Measurements from ENCODE around the gene RPN2.
A peak's percentile ranks its signal among the peaks of the same experiment; 100 is the strongest.

Gene RPN2

DNA sequence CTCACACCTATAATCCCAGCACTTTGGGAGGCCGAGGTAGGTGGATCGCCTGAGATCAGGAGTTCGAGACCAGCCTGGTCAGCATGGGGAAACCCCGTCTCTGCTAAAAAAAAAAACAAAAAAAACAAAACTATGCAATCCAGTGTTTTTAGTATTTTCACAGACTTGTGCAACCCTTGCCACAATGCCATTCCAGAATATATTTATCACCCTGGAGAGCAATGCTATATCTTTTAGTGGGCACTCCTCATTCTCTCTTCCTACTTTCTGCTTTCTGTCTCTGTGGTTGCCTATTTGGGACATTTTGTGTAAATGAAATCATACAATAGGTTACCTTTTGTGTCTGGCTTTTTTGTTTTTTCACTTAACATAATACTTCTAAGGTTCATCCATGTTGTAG, 39.3 kb downstream of the RPN2 start:
- DNase-seq (ENCODE audit: insufficient read length, low spot score) (no peak), FAIRE-seq (no peak)
- no peak for TF ChIP-seq POLR2A (IDR thresholded peaks at IDR 0.05; ENCODE audit: low read depth, low read length)

DNA sequence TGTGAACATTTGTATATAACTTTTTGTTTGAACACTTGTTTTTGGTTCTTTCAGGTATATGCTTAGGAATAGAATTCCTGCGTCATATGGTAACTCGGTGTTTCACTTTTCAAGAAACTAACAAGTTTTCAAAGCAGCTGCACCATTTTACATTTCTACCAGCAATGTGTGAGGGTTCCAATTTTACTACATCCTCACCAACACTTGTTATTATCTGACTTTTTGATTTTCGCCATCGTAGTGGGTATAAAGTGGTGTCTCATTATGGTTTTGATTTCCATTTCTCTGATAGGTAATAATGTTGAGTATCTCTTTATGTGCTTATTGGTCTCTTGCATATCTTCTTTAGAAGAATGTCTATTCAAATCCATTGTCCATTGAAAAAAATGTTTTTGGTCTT, 39.8 kb downstream of the RPN2 start:
- TF ChIP-seq POLR2A (IDR thresholded peaks at IDR 0.05; ENCODE audit: low read depth, low read length) = no peak
- no peak for FAIRE-seq
- DNase-seq (ENCODE audit: insufficient read length, low spot score) = no peak

DNA sequence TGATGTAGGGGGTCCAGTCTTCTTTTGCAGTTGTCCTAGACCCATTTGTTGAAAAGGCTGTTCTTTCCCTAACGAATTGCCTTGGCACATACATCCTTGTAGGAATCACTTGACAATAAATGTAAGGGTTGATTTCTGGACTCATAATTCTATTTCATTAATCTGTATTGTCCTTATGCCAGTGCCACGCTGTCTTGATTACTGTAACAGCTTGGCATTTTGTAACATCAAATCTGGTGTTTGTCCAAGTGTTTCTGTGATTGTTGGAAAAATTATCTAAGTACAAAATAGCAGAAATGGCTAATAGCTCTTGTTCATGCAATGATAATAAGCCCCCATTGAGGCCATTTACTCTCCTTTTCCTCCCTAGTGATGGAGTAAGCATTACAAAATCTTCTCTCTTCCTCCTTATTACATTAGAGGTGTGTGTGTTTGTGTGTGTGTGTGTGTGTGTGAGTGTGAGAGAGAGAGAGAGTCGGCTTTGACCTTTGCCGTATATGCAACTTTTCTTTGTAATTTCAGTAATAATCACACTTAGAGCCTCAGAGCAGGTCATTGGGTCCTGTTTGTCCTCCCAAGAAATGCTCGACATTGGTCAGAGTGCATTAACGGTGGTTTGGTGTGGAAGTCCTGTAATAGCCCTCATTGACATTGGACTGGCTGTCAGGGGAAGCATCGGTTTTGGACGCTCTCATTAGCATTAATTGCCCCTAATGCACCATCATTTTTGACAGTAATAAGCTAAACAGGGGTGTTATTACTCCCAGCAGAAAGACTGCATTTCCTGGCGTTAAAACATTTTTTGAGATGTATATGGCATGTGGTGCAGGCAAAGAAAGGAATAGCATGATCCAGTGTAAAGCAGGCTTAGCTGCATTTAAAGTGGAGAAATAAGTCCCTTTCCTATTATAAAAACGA, 40.9 kb downstream of the RPN2 start:
- no peak for DNase-seq (ENCODE audit: insufficient read length, low spot score)
- no peak for TF ChIP-seq POLR2A (IDR thresholded peaks at IDR 0.05; ENCODE audit: low read depth, low read length)
- FAIRE-seq = no peak

DNA sequence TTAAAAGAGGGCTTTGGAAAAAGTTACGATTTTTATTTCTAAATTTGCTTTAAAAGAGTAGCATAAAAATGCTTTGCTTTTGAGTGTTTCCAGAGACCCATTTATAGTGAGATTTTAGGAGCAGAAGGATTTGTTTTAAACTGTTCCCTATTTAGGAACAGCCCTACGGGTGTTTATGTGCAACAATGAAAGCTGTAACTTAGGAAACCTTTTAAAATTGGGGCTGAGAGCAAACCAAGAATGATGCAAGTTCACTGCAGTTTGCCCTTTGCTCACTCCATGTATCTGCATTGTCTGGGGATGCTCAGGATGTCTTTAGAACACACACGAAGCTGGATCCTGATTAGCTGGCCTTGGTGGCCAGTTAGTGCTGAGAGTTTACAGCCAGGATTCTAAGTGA, 41.6 kb downstream of the RPN2 start:
- TF ChIP-seq POLR2A (IDR thresholded peaks at IDR 0.05; ENCODE audit: low read depth, low read length) = no peak
- DNase-seq (ENCODE audit: insufficient read length, low spot score) (no peak), FAIRE-seq (no peak)

DNA sequence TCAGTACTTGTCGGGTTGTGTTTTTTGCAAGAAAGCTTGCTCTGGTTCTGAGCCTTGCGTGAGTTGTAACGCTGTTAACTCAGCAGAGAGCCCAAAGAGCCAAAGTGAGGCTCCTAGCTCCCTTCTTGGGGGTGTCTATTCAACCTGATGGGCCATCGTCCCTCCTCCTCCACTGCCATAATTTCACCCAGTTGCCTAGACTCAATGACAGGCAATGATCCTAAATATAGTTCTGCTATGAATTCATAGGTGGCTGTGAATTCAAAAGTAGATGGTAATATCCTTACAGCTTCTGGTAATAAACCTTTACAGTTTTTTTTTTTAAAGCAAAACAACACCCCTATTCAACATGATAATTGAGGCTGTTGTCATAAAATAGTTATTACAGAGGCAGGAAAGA, 43.0 kb downstream of the RPN2 start:
- FAIRE-seq = no peak
- no peak for TF ChIP-seq POLR2A (IDR thresholded peaks at IDR 0.05; ENCODE audit: low read depth, low read length)
- DNase-seq (ENCODE audit: insufficient read length, low spot score) = no peak

DNA sequence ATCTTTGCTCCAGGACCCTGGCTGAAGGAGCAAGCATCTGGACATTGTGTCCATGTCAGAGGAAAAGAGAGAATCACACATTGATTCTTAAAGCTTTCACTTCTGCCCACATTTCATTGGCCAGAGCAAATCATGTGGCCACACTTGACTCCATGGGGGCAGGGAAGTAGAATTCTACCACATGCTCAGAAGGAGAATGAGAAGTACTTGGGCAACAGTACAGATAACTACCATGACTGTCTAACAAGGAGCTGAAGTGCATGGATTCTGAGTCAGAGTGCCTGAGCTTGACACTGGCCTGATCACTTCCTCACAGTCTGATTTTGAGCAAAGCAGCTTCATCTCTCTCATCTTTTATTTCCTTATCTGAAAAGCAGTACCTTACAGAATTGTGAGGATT, 43.9 kb downstream of the RPN2 start:
- TF ChIP-seq POLR2A (IDR thresholded peaks at IDR 0.05; ENCODE audit: low read depth, low read length) = no peak
- FAIRE-seq = peak; percentile 43
- DNase-seq (ENCODE audit: insufficient read length, low spot score) = peak; percentile 52

DNA sequence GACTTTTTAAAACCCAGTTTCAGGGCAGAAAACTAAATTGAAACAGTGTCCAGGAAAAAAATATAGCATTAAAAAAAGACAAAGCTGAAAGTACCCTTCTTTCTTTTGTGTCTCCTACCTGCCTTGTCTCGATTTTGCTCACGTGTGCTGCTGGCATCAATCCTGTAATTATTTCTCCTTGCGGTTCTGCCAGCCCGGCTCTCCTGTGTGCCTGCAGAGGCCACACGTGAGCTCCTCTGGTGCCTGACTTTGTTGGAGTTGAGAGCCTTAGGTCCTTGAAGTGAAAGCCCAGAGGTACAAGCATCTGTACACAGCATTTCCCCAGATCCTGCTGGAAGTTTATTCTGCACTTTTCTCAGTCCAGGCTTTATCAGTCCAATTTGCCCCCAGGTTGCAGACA, 46.0 kb downstream of the RPN2 start:
- DNase-seq (ENCODE audit: insufficient read length, low spot score) (no peak), FAIRE-seq (no peak)
- no peak for TF ChIP-seq POLR2A (IDR thresholded peaks at IDR 0.05; ENCODE audit: low read depth, low read length)

DNA sequence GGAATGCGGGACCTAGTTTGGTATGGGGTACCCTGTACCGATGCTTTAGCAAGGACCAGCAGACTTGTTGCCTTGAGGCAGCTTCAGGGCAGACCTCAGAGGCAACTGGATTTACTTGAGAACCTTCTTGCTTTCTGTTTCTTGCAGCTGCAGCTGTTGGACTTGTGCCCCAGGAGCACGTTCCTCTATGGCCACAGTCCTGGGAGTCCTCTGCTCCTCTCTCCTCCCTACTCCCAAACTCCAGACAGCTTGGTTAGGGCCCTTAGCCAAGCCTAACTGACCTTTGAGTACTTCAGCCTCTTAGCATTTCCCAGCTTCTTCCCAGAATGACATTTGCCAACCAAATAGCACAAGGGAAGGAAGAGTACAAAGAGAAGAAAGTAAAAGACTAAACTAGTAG, 47.8 kb downstream of the RPN2 start:
- DNase-seq (ENCODE audit: insufficient read length, low spot score) (no peak), FAIRE-seq (no peak)
- no peak for TF ChIP-seq POLR2A (IDR thresholded peaks at IDR 0.05; ENCODE audit: low read depth, low read length)

DNA sequence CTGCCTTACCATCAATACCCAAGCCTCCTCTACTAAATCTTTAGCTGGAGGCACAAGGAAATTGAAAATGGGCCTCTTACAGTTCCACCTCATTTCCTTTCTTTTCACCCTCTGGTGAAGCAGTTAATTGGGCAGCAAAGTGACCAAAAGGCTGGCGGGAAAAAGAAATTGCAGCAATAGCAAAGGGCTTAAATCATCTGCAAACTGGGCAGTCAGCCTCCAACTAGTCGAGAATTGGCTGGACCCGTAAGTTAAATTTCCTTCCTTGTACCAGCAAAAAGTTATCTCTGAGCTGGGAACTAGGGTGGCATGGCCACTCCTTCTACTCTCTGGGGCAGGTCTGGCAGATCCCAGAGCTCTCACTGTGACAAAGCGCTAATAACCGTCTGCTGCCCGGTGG, 49.0 kb downstream of the RPN2 start:
- no peak for TF ChIP-seq POLR2A (IDR thresholded peaks at IDR 0.05; ENCODE audit: low read depth, low read length)
- no peak for FAIRE-seq
- DNase-seq (ENCODE audit: insufficient read length, low spot score) = no peak

DNA sequence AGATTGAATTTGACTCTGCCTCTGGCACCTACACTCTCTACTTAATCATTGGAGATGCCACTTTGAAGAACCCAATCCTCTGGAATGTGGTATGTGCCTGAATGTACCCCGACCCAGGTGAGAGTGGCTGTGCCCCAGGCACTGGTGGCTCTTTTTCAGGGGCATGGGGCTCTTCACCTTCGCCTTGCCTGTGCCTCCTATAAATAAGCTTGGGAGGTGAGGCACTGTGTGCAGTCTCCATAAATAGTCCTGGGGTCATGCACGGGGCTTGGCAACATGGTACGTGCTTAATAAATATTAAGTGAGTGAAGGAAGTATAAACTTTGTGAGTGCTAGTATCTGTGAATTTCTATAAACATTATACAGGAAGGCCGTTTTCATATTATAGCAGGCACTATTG, 49.5 kb downstream of the RPN2 start:
- FAIRE-seq (no peak), DNase-seq (ENCODE audit: insufficient read length, low spot score) (no peak)
- TF ChIP-seq POLR2A (IDR thresholded peaks at IDR 0.05; ENCODE audit: low read depth, low read length) = no peak

DNA sequence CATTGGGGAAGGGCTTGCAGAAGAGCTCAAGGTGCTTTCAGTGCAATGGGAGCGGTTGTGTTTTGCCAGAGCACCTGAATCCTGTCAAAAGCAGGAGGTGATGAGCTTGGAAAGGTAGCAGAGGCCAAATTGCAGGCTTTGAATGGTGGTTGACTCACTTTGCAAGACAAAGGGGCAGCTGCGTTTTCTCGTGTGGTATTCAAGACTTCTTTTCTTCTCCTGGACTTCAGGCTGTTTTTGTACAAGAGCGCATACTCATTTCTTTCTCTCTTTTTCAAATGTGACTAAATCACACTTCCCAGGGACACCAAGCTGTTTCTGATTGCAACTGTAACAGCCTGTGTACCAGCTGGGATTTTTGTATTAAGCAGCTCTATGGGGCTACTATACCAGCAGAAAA, 50.2 kb downstream of the RPN2 start:
- TF ChIP-seq POLR2A (IDR thresholded peaks at IDR 0.05; ENCODE audit: low read depth, low read length) = no peak
- DNase-seq (ENCODE audit: insufficient read length, low spot score) = no peak
- FAIRE-seq = no peak

DNA sequence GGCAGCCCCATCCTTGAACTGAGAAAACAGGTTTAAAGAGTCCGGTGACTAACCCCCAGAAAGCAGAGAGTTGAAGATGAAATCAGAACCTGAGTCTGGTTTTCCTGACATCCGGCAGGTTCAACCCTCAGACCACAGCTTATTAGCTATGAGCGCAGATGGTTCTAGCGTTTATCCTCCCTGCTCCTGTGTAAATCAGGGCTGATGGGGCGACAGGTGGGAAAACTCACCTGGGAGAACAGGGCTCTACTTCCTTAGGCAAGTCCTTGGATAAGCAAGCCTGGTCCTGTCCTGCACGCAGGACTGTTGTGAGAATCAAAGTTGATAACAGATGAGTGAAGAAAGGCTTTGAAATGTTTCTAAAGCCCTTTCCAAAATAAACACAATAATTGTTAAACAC, 51.1 kb downstream of the RPN2 start:
- no peak for TF ChIP-seq POLR2A (IDR thresholded peaks at IDR 0.05; ENCODE audit: low read depth, low read length)
- FAIRE-seq (no peak), DNase-seq (ENCODE audit: insufficient read length, low spot score) (no peak)

DNA sequence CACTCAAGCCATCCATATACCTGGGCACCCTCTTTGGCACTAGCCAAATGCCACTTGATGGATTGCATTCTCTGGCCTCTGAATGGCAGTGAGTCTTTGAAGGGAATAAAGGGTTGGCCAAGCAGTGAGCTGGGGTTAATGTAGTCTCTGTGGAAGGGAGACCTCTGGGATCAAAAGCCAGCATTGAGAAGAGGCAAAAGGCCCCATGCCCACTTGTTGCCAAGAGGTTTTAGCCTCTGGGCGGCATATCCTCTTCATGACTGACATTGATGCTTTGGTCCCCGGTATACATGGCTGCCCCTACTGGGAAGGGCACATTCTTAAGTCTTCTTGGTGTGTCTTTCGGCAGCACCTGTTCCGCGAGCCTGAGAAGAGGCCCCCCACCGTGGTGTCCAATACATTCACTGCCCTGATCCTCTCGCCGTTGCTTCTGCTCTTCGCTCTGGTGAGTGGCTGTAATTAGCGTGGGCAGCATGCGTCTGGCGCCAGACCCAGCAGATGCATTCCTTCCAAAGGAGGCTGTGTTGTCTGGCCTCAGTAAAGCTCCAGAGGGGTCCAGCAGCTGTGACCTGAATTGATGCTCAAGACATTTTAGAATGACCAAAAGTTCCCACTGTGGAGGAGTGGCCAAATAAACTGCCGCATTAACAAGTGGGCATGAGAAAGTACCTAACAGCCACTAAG, 53.0 kb downstream of the RPN2 start:
- DNase-seq (ENCODE audit: insufficient read length, low spot score) = no peak
- no peak for TF ChIP-seq POLR2A (IDR thresholded peaks at IDR 0.05; ENCODE audit: low read depth, low read length)

DNA sequence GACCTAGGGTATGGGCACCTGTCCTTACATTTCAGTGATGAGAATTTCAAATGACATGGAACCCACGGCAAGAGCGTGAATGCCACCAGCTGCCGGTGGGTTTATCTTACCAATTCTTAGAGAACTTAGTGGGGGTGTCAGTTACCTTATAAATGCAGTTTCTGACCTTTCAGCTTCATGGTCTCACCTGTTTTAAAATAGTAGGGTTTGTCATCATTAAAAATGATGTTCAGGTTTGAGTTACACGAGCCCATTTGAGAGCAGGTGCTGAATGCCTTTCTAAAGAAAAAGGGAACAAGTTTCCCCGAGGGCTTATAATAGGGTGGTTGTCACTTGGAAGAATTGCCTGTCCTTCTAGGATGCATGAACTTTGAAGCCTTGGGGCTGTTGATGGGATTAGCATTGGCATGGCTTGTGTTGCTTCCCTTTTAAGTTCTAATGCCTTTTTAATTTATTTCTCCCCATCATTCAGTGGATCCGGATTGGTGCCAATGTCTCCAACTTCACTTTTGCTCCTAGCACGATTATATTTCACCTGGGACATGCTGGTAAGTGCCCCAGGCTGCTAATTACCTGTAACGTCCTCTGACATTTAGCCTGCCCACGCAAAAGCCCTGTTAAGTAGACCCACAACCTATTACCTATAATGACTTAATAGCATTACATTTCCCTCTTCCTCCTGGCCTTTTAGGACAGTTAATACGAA, 54.6 kb downstream of the RPN2 start:
- DNase-seq (ENCODE audit: insufficient read length, low spot score) (no peak), FAIRE-seq (no peak)
- TF ChIP-seq POLR2A (IDR thresholded peaks at IDR 0.05; ENCODE audit: low read depth, low read length) = no peak

More for the DNA sequence above, 53.0 kb downstream of the RPN2 start:
- no peak for FAIRE-seq
